Measurements from ENCODE around the gene UBE2S.

DNA sequence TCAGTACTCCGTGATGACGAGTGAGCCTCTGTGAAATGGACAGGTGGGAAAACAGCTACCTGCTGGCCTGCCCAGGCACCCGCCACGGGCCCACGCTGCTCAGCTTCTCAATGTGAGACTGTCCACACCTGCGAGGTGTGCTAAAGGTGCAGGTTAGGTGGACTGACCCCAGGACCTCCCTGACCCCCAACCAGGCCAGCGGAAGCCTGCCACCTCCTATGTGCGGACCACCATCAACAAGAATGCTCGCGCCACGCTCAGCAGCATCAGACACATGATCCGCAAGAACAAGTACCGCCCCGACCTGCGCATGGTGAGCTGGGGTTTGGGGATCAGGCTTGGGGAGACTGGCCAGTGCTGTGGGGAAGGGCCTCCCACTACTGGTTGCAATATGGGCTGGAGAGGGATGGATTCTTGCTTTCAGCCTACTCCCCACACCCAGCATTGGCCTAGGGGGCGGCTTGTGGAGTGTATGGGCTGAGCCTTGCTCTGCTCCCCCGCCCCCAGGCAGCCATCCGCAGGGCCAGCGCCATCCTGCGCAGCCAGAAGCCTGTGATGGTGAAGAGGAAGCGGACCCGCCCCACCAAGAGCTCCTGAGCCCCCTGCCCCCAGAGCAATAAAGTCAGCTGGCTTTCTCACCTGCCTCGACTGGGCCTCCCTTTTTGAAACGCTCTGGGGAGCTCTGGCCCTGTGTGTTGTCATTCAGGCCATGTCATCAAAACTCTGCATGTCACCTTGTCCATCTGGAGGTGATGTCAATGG is 19.7 kb downstream of the UBE2S start:
- TF ChIP-seq TAF1 (IDR thresholded peaks at IDR 0.05; ENCODE audit: low read depth) (no peak), POLR2AphosphoS5 (IDR thresholded peaks at IDR 0.05) (no peak)
- TF ChIP-seq, protein P1, sequence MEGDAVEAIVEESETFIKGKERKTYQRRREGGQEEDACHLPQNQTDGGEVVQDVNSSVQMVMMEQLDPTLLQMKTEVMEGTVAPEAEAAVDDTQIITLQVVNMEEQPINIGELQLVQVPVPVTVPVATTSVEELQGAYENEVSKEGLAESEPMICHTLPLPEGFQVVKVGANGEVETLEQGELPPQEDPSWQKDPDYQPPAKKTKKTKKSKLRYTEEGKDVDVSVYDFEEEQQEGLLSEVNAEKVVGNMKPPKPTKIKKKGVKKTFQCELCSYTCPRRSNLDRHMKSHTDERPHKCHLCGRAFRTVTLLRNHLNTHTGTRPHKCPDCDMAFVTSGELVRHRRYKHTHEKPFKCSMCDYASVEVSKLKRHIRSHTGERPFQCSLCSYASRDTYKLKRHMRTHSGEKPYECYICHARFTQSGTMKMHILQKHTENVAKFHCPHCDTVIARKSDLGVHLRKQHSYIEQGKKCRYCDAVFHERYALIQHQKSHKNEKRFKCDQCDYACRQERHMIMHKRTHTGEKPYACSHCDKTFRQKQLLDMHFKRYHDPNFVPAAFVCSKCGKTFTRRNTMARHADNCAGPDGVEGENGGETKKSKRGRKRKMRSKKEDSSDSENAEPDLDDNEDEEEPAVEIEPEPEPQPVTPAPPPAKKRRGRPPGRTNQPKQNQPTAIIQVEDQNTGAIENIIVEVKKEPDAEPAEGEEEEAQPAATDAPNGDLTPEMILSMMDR (IDR thresholded peaks at IDR 0.05; ENCODE audit: poor library complexity, severe bottlenecking), result no peak
